HFF-Myc (cell line): Measurements from ENCODE around the gene FEZ2.

Source experiments
- DNase-seq: peaks from one replicate; pipeline ENCODE4 v3.0.0-alpha.2; 2011; ENCODE audit warnings: low read depth; ENCODE audit errors: extremely low read depth
- H3K4me3 ChIP-seq: replicated peaks from 2 replicates; pipeline ENCODE4 v1.5.1; 2011; ENCODE audit warnings: low read depth, mild to moderate bottlenecking, control low read depth, low read length
- CTCF ChIP-seq: IDR thresholded peaks from 2 replicates; pipeline ENCODE4 v1.5.1; 2012; ENCODE audit warnings: mild to moderate bottlenecking, low read depth, low read length, control low read depth; ENCODE audit errors: missing control alignments

FEZ2 gene

DNA sequence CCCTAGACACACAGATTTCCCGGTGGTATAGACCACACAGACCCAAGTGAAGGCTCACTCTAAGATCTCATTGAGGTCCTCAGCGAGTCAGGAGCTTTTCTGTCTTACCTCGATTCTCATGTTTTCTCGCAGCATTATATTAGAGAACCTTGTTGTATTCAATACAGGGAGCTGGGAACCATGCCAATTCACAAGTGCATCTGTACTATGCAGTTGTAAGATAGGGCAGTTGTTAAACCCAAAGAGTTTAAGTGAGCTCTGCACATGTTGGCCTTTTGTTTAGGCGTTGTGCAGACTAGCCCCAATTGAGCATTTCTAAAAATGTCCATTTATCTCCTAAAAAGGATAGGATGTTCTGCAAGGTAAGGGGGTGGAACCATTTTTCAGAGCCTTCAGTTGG lies 59.6 kb downstream of the FEZ2 start:
- TF ChIP-seq CTCF, result no peak
- no peak for DNase-seq
- no peak overlapping the region for H3K4me3 ChIP-seq

DNA sequence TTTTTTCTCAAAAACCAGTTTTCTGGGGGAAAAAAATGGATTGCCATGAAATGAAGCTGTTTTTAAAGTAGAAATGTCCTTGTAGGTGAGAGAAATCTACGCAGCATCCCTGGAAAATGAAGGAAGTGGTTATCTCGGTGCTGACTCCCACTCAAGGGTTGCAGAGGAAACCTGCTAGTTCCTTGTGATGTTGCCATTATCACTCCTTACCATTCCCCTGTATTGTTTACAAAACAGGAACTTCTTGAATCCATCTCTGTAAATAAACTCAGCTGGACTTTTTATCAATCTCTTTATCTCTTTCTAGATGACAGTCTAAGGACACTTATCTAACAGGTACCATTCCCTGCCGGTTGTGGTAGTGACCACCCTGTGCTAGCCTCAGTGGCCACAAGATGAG lies 61.2 kb downstream of the FEZ2 start:
- DNase-seq, result no peak
- no peak overlapping the region for H3K4me3 ChIP-seq
- TF ChIP-seq CTCF, result no peak

GRCh38 chr2:36535099-36535498 lies 62.9 kb downstream of the FEZ2 start:
- no peak for DNase-seq
- TF ChIP-seq CTCF, result no peak
- no peak overlapping the region for H3K4me3 ChIP-seq

- TF ChIP-seq CTCF, result no peak
- DNase-seq, result no peak
- H3K4me3 ChIP-seq, result no peak overlapping the region
Observed at GRCh38 chr2:36534275-36534799, 63.6 kb downstream of the FEZ2 start.

DNA sequence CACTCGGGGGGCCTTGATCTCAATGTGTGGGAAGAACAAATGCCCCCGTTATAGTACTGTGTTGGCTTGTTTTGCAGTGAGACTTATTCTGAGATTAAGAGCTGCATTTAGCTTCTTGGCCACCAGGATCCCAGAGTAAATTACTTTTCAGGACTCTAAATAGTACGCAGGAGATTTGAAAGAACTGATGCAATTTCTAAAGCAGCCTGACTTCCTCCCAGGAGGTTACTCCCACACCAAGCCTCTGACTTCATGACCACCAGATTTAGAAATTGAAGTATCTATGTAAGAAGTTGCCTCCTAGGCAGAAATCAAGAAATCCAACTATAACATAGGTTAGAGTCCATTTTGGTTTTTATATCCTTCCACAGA lies 67.0 kb downstream of the FEZ2 start:
- TF ChIP-seq CTCF, result no peak
- no peak overlapping the region for H3K4me3 ChIP-seq
- DNase-seq, result no peak

DNA sequence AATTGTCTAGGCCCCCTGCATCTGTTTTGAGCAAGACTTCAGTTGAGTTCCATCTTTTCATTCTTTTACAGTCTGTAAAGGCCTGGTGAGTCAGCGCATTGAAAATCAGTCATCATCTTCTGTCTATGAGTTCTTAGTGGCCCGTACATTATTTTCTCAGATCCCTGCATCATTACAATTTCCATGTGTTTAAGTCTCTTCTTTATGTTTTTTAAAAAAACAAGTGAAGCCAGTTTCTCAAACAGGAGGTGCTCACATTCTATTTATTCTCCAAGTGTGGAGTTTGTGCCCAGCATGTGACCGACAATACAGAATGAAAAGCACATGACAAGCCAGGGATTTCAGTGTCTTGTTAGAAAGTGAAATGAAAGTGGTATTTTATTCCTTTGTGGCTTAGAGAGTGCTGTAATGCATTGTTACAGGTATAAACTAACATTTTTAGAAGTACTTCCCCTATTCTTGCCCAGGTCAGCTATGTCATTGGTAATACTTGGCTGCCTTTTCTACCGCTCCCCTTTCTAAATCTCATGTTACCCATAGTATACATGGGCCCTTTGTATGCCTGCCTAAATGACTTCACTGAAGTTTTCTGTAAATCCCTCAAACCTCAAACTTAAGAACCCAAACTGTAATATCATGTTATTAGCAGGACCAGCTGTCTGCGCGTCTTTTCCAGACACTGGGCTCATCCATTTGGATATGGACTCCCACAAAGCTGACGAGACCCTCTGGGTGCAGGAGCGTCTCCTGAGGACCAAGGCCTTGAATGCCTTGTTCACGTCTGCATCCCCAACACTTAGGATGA lies 67.6 kb downstream of the FEZ2 start:
- DNase-seq, result no peak
- TF ChIP-seq CTCF, result no peak
- no peak overlapping the region for H3K4me3 ChIP-seq
